Right renal pelvis (tissue), 4 donors: ENCODE results near the gene LAMTOR1. TPM values are rescaled to one million over a fixed set of nuclear protein-coding genes. Genes with fewer than 3 reads are reported as not detected.
A peak's percentile ranks its signal among the peaks of the same experiment; 100 is the strongest.
"Not testable (repeated sequence)": the region's sequence is repeated elsewhere in the genome, so short reads cannot be mapped to it uniquely, and the experiment has no call there.

Source experiments
- DNase-seq, 4 donors: peaks; one replicate each; pipeline ENCODE4 v3.0.0-alpha.2; 2013; ENCODE audit warnings: low read depth in 4 of 4, low spot score in 3 of 4, missing footprints in 1 of 4
- polyA plus RNA-seq, 4 donors: library from polyadenylated mRNA; unstranded; fragments of 120-200 nt; gene quantifications; one replicate each; pipeline ENCODE4 v1.2.1, GENCODE V29; 2013; ENCODE audit not compliant: insufficient read length in 4 of 4

LAMTOR1 gene
- polyA plus RNA-seq, result 100 to 1,000 TPM; 111 to 121 (median 114) TPM

DNA sequence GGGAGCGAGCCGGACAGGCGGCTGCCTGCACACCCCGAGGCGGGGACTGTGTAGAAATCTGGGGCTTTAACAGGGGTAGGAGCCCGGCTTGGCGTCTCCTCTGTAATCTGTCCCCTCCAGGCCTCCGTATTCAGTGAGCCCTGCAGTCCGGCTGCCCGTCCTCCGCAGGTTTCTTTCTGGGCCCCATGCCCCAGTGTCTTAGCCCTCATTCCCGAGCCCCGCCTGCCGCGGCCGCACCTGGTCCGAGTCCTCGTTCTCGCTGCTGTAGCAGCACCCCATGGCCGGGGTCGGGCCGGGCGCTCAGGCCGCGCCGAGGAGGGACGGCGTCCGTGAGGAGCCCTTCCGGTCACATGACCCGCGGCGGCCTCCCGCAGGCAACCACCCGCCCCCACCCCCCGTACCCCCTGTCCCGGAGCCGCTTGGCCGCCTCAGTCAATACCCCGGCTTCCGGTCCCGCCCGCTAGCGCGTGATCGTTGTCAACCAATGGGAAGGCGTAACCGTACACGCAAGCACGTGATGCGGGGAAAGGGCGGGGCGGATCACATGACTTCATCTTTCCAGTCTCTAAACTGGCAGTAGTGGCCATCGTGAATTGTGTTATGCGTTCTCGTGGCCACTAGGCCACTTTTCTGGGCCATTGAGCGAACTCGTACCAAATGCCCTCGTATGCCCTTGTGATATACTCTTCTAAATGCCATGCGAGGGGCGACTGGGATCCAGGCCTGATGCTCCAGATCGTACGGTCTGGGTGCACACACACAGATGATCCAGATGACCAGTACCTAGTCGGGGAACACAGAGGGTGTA lies at the start of gene LAMTOR1:
TSS of gene LAMTOR1 (minus strand) at position 352 of the 808 bp plus-strand sequence. CDS start at position 279, 73 bp downstream.
- DNase-seq, result peak; percentile 95 to 99 (median 98)

DNA sequence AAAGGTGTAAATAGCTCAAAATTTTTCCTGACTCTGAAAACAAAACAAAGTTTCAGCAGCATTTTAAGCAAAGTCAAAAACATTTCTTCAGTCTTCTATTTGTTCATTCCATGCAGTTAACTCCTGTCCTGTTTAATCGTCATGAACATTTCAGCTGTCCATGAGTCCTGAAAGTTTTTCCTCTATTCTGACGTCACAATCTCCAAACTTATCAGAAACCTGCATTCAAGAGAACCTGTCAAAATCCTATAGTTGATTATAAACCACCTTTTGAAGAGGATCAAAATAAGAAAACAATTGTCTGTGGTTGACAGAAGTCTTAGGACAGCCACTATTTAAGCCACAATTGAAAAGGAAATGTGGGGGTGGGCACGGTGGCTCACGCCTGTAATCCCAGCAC lies 47.8 kb upstream of the LAMTOR1 start:
- no peak for DNase-seq

DNA sequence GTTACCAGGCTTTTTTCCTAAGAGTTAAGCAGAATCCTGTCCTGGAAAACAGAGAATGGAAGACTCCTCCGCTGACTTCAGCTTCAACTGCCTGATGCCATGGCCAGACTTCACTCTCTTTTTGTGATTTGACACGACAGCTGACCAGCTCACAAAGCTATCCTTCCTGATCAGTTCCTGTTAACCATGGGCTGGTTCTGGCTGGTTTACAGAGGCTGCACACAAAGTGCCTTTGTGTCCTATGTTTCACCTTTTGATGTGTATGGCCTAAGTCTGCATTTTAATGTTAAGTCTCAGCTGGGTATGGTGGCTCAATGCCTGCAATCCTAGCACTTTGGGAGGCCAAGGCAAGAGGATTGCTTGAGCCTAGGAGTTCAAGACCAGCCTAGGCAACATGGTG lies 43.5 kb upstream of the LAMTOR1 start:
- no peak for DNase-seq

DNA sequence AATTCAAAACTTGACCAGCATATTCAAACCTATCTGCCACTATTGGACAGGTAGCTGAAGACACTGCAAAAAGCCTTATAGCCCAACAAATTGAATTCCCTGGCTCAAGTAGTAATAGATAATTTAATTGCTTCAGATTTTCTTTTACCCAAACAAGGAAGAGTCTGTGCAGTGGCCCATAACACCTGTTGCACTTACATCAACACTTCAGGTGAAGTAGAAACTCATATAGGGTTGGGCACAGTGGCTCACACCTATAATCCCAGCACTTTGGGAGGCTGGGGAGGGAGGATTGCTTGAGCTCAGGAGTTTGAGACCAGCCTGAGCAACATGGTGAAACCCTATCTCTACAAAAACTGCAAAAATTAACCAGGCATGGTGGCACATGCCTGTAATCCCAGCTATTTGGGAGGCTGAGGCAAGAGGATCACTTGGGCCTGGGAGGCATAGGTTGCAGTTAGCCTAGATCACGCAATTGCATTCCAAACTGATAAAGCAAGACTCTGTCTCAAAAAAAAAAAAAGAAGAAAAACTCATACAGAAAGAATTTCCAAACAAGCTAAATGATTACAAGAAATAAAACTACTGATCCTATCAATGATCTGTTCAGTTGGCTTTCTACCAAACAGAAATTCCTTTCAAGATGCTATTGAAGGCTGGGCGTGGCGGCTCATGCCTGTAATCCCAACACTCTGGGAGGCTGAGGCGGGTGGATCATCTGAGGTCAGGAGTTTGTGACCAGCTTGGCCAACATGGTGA lies 41.9 kb upstream of the LAMTOR1 start:
- DNase-seq, result no peak

DNA sequence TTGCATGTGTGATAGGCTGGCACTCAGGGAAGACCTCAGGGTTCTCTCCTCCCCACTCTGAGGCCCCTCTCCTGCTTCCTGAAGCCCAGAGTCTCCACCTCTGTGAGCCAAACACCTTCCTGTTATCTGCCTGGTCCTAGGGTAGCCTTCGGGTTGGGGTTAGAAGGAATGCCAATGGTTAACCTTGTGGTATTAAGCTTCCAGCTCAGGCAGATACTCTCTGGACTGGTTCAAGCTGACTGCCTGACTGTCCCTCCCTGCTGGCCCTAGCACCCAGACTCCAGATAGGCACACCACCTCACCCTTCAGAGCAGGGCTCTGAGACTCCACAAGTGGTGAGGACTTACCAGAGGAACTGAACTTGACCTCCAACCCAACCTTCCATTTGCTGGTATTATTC lies 39.4 kb upstream of the LAMTOR1 start:
- DNase-seq, result not testable (repeated sequence)

DNA sequence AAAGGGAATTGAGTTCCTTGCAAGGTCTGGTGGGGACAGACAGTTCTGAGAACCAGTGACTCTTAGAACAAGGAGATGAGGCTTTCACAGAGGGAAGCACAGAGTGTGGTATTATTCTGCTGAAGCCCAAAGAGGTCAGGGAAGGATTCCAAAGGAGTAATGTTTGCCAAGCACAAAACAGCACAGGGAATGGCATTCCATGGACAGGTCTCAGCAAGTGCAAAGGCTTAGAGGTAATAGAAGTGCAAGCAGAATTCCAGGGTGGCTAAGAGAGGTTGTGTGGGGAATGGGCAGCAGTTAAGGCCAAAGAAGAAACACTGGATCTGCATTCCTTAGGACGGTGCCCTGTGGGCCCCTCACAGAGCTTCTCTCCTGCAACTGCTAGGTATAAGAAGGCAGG lies 39.0 kb upstream of the LAMTOR1 start:
- not testable (repeated sequence) for DNase-seq

DNA sequence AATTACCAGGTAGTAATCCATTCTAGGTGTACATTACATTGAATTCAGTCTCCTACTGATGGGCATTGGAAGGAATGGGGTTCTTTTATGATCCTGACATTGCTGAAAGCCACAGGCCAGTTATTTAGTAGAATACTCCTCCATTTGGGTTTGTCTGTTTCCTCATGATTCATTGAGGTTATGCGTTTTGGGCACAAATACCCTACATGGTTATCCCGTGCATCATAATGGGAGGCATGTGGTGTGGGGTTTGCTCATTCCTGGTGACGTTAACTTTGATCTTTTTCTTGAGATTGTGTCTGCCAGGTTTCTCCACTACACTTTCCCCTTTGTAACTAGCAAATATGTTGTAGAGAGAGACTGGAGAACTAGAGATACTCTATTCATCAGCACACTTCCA lies 38.0 kb upstream of the LAMTOR1 start:
- no peak for DNase-seq

DNA sequence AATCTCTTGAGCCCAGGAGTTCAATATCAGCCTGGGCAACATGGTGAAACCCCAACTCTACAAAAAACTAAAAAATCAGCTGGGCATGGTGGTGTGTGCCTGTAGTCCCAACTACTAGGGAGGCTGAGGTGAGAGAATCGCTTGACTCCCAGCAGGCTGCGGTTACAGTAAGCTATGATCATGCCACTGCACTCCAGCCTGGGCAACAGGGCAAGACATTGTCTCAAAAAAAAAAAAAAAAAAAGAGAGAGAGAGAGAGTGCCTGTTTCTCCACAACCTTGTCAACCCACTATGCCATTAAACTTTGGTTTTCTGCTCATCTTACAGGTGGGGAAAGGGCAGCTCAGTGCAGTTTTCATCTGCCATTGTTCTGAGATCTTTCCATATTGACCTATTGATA lies 37.6 kb upstream of the LAMTOR1 start:
- DNase-seq, result no peak

DNA sequence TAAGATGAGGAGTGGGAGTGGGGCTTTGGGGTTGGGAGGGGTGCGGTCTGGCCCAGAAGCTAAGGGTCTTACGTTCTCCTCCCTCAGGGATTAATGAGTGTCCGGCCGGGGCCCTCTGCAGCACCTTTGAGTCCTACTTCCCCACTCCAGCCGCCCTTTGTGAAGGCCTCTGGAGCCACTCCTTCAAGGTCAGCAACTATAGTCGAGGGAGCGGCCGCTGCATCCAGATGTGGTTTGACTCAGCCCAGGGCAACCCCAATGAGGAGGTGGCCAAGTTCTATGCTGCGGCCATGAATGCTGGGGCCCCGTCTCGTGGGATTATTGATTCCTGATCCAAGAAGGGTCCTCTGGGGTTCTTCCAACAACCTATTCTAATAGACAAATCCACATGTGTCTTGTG lies 36.4 kb upstream of the LAMTOR1 start:
- no peak for DNase-seq

DNA sequence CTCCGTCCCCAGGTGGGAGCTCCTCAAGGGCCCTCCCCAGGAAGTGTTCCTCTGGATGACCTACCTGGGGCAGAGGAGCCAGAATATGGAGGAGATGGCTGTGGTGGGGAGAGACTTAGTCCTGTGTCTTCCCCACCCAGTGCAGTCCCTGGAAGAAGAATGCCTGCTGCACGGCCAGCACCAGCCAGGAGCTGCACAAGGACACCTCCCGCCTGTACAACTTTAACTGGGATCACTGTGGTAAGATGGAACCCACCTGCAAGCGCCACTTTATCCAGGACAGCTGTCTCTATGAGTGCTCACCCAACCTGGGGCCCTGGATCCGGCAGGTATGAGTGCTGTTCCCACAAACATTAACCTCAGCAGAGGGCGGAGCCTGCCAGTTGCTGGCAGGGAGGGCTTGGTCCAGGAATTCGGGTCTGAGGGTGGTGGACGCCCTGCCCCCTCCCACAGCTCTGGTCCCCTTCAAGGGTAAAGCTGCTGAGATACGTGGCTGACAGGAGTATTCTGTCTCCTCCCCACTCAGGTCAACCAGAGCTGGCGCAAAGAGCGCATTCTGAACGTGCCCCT lies 35.8 kb upstream of the LAMTOR1 start:
- no peak for DNase-seq

DNA sequence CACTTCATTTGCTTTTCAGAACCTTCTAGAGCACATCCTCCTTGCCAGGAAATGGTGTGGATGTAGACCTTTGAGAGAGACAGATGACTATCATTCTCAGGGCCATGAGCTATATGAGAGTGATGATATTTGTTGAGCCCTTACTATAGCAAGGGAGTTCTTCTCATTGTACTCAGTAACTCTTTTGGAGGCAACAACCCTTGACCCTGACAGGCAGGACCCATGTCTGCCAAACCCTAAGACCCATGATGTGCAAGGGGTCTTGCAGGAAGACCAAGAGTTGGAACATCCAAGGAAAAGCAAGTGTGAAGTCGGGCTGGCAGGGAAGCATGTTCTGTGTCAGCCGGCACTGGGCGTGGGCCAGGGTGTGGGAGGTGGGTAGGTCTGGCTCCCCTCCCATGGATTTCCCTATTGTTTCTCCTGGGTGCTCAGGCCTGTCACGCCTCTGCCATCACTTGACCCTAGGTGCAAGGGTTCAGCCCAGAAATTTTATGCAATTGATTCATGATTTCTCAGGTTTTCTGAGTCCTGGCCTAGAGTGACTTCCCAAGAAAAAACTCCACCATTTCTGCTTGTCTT lies 33.7 kb upstream of the LAMTOR1 start:
- no peak for DNase-seq

DNA sequence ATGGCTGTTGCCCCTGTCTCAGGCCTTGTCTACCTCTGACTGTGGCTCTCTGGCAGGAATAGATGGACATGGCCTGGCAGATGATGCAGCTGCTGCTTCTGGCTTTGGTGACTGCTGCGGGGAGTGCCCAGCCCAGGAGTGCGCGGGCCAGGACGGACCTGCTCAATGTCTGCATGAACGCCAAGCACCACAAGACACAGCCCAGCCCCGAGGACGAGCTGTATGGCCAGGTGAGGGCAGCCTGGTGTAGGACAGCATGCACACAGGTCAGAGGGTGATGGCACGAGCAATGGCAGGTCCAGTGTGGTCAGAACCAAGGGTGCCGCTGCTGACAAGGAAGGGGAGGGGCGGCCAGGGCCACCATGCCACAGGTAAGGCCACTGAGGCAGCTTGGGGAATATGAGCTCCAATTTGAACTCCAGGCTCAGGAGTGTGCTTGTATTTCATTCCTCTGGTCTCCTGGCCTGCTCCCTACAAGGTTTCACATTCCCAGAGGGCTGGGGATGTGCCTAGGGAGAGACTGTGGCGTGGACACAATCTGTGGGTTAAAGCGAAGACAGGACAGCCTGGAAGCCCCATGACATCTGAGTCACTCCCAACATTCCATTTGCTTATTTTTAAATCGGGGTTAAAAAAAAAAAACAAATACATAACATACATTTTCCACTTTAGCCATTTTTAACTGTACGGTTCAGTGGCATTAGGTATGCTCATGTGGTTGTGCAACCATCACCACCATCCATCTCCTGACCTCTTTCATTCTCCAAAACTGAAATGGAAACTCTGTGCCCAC lies 33.0 kb upstream of the LAMTOR1 start:
- no peak for DNase-seq

DNA sequence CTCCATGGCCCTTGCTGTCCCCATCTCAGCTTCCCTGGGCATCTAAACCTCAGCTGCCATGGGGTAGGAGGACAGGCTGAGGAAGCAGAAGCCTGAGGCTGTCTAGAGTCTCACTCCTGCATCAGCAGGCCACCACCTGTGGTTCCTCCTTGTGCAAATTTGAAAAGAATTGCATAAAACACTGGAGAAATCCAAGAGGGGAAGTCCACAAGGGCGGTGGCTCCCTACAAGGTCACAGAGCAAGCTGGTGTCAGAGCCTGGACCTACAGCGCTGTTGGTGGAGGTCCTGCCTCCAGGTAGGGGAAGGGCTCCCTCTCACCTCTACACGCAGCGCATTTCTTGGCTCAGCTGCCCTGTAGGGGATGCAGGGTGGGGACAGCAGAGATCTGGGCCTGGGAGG lies 32.4 kb upstream of the LAMTOR1 start, which contains the start of gene FOLR3:
TSS of gene FOLR3 (plus strand) at position 253 of the 400 bp plus-strand sequence. CDS start 228 bp downstream, outside the sequence.
- not testable (repeated sequence) for DNase-seq

DNA sequence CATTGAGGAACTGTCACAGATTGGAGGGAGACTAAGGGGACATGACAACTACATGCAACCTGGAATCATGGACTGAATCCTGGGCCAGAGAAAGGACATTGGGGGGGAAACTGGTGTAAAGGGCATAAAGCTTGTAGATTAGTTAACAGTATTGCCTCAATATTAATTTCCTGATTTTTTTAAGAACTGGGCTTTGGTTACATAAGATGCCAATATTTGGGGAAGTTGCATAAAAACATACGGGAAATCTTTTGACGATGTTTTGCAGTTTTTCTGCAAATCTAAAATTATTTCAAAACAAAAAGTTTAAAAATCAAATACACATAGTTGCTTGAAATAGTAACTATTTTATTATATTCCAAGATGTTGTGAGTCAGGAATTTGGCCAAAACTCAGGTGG lies 29.5 kb upstream of the LAMTOR1 start:
- DNase-seq, result no peak

DNA sequence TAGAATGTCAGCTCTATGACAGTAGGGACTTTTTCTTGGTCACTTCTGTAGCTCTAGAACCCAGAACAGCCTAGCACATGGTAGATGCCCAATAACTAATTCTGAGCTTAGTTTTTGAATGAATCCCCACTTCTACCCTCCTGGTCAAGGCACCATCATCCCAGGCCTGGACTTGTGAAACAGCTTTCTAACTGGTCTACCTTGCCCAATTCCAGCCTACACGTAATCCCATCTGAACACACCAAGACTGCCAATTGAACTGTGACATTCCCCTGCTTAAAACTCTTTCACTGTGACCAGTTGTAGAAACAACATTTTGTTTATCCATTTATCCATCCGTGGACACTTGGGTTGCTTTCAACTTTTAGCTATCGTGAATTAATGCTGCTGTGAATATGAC lies 26.3 kb upstream of the LAMTOR1 start:
- no peak for DNase-seq

DNA sequence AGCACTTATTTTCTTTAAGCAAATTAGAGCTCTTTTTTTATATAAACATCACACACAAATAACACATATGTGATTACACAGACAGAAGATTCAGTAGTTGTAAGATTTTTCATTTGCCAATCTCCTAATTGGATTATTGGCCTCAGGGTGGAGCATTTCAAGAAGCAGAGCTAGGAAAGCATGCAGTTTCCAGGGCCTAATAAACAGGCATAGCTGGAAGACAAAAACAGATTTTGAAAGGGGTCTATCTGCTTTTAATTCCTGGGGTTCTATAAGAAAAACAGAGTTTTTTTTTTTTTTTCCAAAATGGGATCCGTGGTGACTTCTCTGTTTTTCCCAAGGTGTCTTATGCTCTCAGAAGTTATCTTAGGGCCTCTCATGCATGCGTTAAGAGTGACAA lies 24.8 kb upstream of the LAMTOR1 start:
- no peak for DNase-seq

DNA sequence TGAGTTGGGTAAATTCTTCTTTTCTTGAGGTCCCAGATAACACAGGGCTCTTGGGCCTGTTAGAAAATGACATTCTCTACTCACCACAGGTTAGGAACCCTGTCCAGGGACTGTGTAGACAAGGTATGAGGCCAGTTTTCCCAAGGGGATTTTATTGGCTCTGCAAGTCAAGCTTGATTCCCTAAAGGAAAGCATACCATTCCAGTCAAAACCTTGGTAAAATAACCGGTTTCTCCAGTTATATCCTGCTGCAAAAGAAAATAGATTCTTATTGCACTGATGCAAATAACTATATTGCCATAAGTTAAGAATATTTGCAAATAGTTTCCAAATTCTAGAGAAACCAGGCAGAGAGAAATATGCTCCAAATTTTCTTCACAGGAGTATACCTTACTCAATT lies 22.9 kb upstream of the LAMTOR1 start:
- DNase-seq, result no peak

DNA sequence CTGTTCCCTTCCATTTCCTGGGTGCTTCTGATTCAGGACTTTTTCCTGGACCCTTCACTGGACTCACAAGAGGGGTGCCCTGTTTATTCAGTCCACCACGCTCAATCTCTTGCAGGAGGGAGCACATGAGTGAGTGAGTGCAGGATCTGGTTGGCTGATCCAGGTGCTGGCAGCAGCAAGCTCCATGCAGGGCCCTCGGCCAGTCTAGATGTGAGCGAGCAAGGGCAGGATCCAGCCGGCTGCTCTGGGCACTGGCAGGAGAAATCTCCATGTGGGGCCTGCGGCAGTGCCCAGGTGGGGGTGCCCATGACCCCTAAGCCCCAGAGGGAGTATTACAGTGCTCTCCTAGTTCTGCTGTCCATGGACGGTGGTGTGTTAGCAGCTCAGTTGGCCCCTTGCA lies 20.9 kb upstream of the LAMTOR1 start:
- no peak for DNase-seq

DNA sequence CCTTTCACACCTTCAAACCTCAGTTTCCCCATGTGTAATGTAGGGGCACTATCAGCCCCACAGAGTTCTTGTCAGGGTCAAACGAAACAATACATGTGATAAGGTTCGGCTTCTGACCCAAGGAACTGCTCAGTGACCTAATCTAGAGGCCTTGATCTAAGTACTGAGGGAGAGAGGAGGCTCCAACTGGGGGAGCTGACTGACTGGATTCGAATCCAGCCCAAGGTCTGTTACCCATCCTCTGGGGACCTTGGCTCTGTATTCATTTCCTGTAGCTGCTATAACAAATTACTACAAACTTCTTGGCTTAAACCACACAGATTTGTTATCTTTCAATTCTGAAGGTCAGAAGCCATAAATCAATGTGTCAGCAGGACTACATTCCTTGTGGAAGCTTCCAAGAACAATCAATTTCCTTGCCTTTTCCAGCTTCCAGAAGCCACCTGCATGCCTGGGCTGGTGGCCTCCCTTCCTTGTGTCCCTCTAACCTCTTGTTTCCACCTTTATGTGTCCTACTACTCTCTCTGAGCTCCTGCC lies 20.1 kb upstream of the LAMTOR1 start:
- DNase-seq, result no peak

DNA sequence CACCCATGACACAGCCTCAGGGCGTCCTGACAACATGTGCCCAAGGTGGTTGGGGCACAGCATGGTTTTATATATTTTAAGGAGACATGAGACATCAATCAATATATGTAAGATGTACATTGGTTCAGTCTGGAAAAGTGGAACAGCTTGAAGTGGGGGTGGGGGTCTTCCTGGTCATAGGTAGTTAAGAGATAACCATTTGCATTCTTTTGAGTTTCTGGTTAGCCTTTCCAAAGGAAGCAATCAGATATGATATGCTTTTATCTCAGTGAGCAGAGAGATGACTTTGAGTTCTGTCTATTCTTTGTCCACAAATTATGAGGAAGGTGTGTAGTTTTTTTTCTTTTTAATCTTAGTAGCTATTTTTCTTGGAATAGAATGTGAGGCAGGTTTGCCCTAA lies 19.5 kb upstream of the LAMTOR1 start:
- DNase-seq, result no peak
